A549 (cell line): ENCODE data around the gene FOXK1. TPM values are rescaled to one million over a fixed set of nuclear protein-coding genes. Genes with fewer than 3 reads are reported as not detected.

Experiments
- ATAC-seq, 2 experiments: fragments of 200-7000 bp in 1 of 2; fragments of >200 bp in 1 of 2; cut with Nextera tagmentation in 1 of 2; cut with Tn5 transposase in 1 of 2; 3 replicates each; pipeline versions ENCODE4 v1.8.0 to v1.9.1; 2018 to 2020; ENCODE audit warnings: mild to moderate bottlenecking in 1 of 2, moderate library complexity in 1 of 2
- CTCF ChIA-PET: fragments of 300-600 bp; sonication (Branson Sonifier 250); formaldehyde crosslinking; extraction: SDS; loops from one replicate; lab custom pipeline; 2021; ENCODE audit warnings: antibody characterized with exemption, inconsistent platforms; lab: Yijun Ruan, JAX
- POLR2A ChIA-PET: fragments of 350-600 bp; formaldehyde crosslinking; extraction: SDS; loops from one replicate; lab custom pipeline; 2021; ENCODE audit warnings: antibody characterized with exemption, inconsistent platforms; lab: Yijun Ruan, JAX
- DNase-seq, 2 experiments: peaks; one replicate each; pipeline versions ENCODE4 v3.0.0 to v3.0.0-alpha.2; 2011 to 2016; ENCODE audit warnings: low read depth in 1 of 2, low spot score in 1 of 2
- FAIRE-seq: peaks from 2 replicates; lab custom pipeline; 2011; peaks lifted over from hg19 to GRCh38; lab: Jason Lieb, UNC
- H3K27ac ChIP-seq, 2 experiments: fragments of >200 bp; sonication (Bioruptor Twin); formaldehyde crosslinking; 3 replicates each; pipeline ENCODE4 v1.5.1; 2016 to 2017
- H3K4me1 ChIP-seq: fragments of >200 bp; sonication (Bioruptor Twin); formaldehyde crosslinking; 3 replicates; pipeline ENCODE4 v1.6.1; 2016
- H3K4me2 ChIP-seq: fragments of >200 bp; sonication (Bioruptor Twin); formaldehyde crosslinking; 3 replicates; pipeline ENCODE4 v1.6.1; 2016
- H3K4me3 ChIP-seq: fragments of >200 bp; sonication (Bioruptor Twin); formaldehyde crosslinking; 3 replicates; pipeline ENCODE4 v1.5.1; 2016
- H3K9me3 ChIP-seq: fragments of >200 bp; sonication (Bioruptor Twin); formaldehyde crosslinking; 3 replicates; pipeline ENCODE4 v1.6.1; 2016
- CBX2 ChIP-seq: fragments of 200-600 bp; sonication (generic); IDR thresholded peaks from 2 replicates; pipeline ENCODE4 v1.6.1; 2016; ENCODE audit warnings: low read depth, mild to moderate bottlenecking, borderline replicate concordance
- CBX8 ChIP-seq: fragments of 200-600 bp; sonication (generic); IDR thresholded peaks from 2 replicates; pipeline ENCODE4 v1.6.1; 2016
- EHF ChIP-seq: fragments of 250-450 bp; sonication (Bioruptor Pico); IDR thresholded peaks from 2 replicates; pipeline ENCODE4 v1.5.0; 2020; ENCODE audit warnings: mild to moderate bottlenecking
- EP300 ChIP-seq, 2 experiments: fragments of >200 bp; sonication (Bioruptor Twin); formaldehyde crosslinking; IDR thresholded peaks; 2 replicates in 1 of 2; 3 replicates in 1 of 2; pipeline ENCODE4 v1.6.1; 2016 to 2017
- GATA3 ChIP-seq: IDR thresholded peaks from 2 replicates; pipeline ENCODE4 v1.6.1; 2012; ENCODE audit warnings: borderline replicate concordance
- HDAC2 ChIP-seq: fragments of 200-600 bp; sonication (generic); IDR thresholded peaks from 2 replicates; pipeline ENCODE4 v1.6.1; 2016
- HOXB13 ChIP-seq: fragments of 250-450 bp; sonication (Bioruptor Pico); IDR thresholded peaks from 2 replicates; pipeline ENCODE4 v1.5.0; 2020; ENCODE audit warnings: low read depth, mild to moderate bottlenecking, moderate library complexity
- KDM1A ChIP-seq: fragments of 200-600 bp; sonication (generic); IDR thresholded peaks from 2 replicates; pipeline ENCODE4 v1.6.1; 2016; ENCODE audit warnings: low read depth, mild to moderate bottlenecking
- MAFK ChIP-seq: fragments of 450-650 bp; IDR thresholded peaks from 2 replicates; pipeline ENCODE4 v1.6.1; 2014; ENCODE audit not compliant: partially characterized antibody
- MYC ChIP-seq: IDR thresholded peaks from 2 replicates; pipeline ENCODE4 v1.6.1; 2012; ENCODE audit warnings: mild to moderate bottlenecking, inconsistent platforms, low read length, improper control_type of control experiment, borderline replicate concordance
- NR3C1 ChIP-seq: fragments of >200 bp; sonication (Bioruptor Twin); formaldehyde crosslinking; IDR thresholded peaks from 3 replicates; pipeline ENCODE4 v1.6.1; 2017
- RARB ChIP-seq: fragments of 250-450 bp; sonication (Bioruptor Pico); IDR thresholded peaks from 2 replicates; pipeline ENCODE4 v1.8.0; 2021; ENCODE audit warnings: mild to moderate bottlenecking, moderate library complexity
- RCOR1 ChIP-seq: fragments of 150-350 bp; IDR thresholded peaks from 2 replicates; pipeline ENCODE4 v1.6.1; 2014; ENCODE audit warnings: antibody characterized with exemption, low read length, low read depth
- RNF2 ChIP-seq: fragments of 200-600 bp; sonication (generic); IDR thresholded peaks from 2 replicates; pipeline ENCODE4 v1.6.1; 2016; ENCODE audit warnings: low read depth, mild to moderate bottlenecking, antibody characterized with exemption, moderate library complexity, borderline replicate concordance
- WGBS: methylation state at CpG from one replicate; pipeline ENCODE4 v1.1.6; 2017; ENCODE audit errors: missing lambda C conversion rate; 5-methylcytosine and 5-hydroxymethylcytosine counted together
- polyA plus RNA-seq, 4 experiments: library from polyadenylated mRNA; depleted of rRNA in 3 of 4; stranded (reverse); fragments of >200 nt; fragmentation: RNase III in 1 of 4; extraction: RNeasy Plus Mini Kit Qiagen cat#74134 plus additional on column Dnase treatment in 1 of 4; gene quantifications; 2 replicates in 3 of 4; 3 replicates in 1 of 4; pipeline ENCODE4 v1.2.3, GENCODE V29; 2011 to 2017
- TF ChIP-seq, protein P1 (sequence below): fragments of >200 bp; sonication (Bioruptor Twin); formaldehyde crosslinking; IDR thresholded peaks from 3 replicates; pipeline ENCODE4 v1.5.1; 2016
- TF ChIP-seq, protein P2 (sequence below): fragments of 200-600 bp; sonication (generic); IDR thresholded peaks from 2 replicates; pipeline ENCODE4 v1.6.1; 2016; ENCODE audit warnings: antibody characterized with exemption, mild to moderate bottlenecking, moderate library complexity
- TF ChIP-seq, protein P3 (sequence below): IDR thresholded peaks from 2 replicates; pipeline ENCODE4 v1.6.1; 2012; ENCODE audit warnings: low read depth, borderline replicate concordance
- TF ChIP-seq, protein P4 (sequence below): IDR thresholded peaks from 2 replicates; pipeline ENCODE4 v1.6.1; 2012

FOXK1 gene
- polyA plus RNA-seq, 2 of the 4 experiments (the other 2 are of a cell fraction) = 6.8 to 10.9 TPM

DNA sequence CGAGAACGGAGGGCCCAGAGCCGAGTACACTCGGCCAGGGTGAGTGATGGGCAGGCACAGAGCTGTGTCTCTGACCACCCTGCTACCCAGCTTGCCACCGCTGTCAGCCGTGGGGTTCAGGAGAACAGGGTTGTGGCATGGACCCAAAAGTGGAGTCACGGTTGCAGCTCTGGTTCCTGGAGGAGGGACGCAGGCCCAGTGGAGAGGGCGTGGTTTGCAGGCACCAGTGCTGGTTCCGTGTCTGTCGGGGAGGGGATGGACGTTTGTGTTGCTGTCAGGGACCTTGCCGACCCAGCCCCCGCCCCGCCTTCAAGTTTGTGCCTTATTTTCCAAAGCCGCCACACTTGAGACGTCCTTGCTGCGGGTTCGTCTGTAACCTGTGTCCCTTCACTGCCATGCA, 48.2 kb downstream of the FOXK1 start:
- CTCF ChIA-PET = interaction anchor here (1.0 kb wide), 1 partner anchor 8 kb away, joined by 3 read pairs; no protein-coding TSS in a partner anchor
- H3K27ac ChIP-seq = no peak overlapping the region
- ATAC-seq (no peak), FAIRE-seq (no peak), DNase-seq (no peak)
- no peak overlapping the region for H3K4me2 ChIP-seq
- 91% methylated on average over 19 of the region's 19 CpGs for WGBS
- no peaks in the 10 kb centered on the region for H3K9me3 ChIP-seq
- no peak overlapping the region for H3K4me3 ChIP-seq
- no peak for TF ChIP-seq RCOR1
- TF ChIP-seq, protein P1, sequence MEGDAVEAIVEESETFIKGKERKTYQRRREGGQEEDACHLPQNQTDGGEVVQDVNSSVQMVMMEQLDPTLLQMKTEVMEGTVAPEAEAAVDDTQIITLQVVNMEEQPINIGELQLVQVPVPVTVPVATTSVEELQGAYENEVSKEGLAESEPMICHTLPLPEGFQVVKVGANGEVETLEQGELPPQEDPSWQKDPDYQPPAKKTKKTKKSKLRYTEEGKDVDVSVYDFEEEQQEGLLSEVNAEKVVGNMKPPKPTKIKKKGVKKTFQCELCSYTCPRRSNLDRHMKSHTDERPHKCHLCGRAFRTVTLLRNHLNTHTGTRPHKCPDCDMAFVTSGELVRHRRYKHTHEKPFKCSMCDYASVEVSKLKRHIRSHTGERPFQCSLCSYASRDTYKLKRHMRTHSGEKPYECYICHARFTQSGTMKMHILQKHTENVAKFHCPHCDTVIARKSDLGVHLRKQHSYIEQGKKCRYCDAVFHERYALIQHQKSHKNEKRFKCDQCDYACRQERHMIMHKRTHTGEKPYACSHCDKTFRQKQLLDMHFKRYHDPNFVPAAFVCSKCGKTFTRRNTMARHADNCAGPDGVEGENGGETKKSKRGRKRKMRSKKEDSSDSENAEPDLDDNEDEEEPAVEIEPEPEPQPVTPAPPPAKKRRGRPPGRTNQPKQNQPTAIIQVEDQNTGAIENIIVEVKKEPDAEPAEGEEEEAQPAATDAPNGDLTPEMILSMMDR = no peak
- no peak for TF ChIP-seq GATA3
- TF ChIP-seq HDAC2 = no peak
- TF ChIP-seq, protein P2, sequence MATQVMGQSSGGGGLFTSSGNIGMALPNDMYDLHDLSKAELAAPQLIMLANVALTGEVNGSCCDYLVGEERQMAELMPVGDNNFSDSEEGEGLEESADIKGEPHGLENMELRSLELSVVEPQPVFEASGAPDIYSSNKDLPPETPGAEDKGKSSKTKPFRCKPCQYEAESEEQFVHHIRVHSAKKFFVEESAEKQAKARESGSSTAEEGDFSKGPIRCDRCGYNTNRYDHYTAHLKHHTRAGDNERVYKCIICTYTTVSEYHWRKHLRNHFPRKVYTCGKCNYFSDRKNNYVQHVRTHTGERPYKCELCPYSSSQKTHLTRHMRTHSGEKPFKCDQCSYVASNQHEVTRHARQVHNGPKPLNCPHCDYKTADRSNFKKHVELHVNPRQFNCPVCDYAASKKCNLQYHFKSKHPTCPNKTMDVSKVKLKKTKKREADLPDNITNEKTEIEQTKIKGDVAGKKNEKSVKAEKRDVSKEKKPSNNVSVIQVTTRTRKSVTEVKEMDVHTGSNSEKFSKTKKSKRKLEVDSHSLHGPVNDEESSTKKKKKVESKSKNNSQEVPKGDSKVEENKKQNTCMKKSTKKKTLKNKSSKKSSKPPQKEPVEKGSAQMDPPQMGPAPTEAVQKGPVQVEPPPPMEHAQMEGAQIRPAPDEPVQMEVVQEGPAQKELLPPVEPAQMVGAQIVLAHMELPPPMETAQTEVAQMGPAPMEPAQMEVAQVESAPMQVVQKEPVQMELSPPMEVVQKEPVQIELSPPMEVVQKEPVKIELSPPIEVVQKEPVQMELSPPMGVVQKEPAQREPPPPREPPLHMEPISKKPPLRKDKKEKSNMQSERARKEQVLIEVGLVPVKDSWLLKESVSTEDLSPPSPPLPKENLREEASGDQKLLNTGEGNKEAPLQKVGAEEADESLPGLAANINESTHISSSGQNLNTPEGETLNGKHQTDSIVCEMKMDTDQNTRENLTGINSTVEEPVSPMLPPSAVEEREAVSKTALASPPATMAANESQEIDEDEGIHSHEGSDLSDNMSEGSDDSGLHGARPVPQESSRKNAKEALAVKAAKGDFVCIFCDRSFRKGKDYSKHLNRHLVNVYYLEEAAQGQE = no peak
- TF ChIP-seq CBX8 = no peak
- TF ChIP-seq EP300 (IDR thresholded peaks at IDR 0.05) = no peak
- no peak for TF ChIP-seq NR3C1
- no peak for TF ChIP-seq MAFK
- no peak for TF ChIP-seq HOXB13 (CRISPR knock-in tag)
- no peak for TF ChIP-seq RARB (CRISPR knock-in tag)
- POLR2A ChIA-PET = no interaction called here
- H3K4me1 ChIP-seq = peaks cover 8% of the 10 kb centered on the region

DNA sequence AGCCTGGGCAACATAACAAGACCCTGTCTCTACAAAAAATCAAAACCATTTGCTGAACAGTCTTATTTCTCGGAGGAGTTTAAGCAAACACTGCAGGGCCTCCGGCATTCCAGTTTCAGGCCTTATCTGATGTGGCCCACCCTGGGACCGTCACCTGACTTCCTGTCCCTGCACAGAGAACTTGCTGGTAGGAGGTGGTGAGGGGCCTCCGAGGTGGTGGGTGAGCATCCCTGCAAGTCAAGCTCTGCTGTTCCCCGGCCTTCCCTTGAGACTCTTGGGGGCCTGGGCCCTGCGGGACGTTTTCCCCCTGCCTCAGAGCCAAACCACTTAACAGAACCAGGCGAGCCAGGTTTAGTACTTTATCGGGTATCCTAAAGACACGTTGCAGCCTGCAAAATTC, 48.9 kb downstream of the FOXK1 start:
- H3K4me3 ChIP-seq = no peak overlapping the region
- H3K9me3 ChIP-seq = no peaks in the 10 kb centered on the region
- WGBS = 92% methylated on average over 10 of the region's 10 CpGs
- no peak for DNase-seq
- peaks cover 4% of the 10 kb centered on the region for H3K4me1 ChIP-seq
- POLR2A ChIA-PET = interaction anchor here (0.5 kb wide), 1 partner anchor 14 kb away, joined by 3 read pairs; no protein-coding TSS in a partner anchor
- 0 out of 6 replicates have a peak overlapping the region, but pooled peaks of 1 of the 2 experiments have one; percentile 6 for H3K27ac ChIP-seq
- no peak for FAIRE-seq
- TF ChIP-seq EHF (CRISPR knock-in tag) (no peak), MYC (no peak), KDM1A (no peak), RNF2 (no peak)
- TF ChIP-seq, protein P3, sequence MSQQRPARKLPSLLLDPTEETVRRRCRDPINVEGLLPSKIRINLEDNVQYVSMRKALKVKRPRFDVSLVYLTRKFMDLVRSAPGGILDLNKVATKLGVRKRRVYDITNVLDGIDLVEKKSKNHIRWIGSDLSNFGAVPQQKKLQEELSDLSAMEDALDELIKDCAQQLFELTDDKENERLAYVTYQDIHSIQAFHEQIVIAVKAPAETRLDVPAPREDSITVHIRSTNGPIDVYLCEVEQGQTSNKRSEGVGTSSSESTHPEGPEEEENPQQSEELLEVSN = no peak
- no peak overlapping the region for H3K4me2 ChIP-seq
- CTCF ChIA-PET = no interaction called here
- ATAC-seq = no peak

DNA sequence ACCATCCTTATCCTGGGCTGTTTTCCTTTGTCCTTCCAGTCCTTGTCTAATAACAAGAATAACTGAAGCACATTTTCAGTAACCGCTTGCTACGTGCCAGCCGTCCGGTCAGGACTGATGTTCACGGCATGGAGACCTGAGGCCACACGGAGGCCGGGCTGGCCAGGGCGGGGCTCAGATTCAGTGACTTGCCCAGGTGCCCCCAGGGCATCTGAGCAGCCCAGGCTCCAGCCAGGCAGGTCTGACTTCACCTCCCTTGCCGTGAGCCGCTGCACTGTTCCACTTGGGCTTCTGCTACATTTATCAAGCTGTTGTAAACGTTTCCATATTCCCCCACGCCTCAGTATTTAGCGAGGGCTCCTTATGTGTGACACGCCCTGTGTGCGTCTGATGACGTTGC, 49.7 kb downstream of the FOXK1 start:
- ChIA-PET POLR2A (no interaction called here), CTCF (no interaction called here)
- H3K27ac ChIP-seq = no peak overlapping the region
- TF ChIP-seq RARB (CRISPR knock-in tag) = no peak
- no peak for TF ChIP-seq GATA3
- TF ChIP-seq CBX2 = no peak
- TF ChIP-seq, protein P4, sequence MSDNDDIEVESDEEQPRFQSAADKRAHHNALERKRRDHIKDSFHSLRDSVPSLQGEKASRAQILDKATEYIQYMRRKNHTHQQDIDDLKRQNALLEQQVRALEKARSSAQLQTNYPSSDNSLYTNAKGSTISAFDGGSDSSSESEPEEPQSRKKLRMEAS = no peak
- TF ChIP-seq EHF (CRISPR knock-in tag) = no peak
- TF ChIP-seq NR3C1 = no peak
- no peaks in the 10 kb centered on the region for H3K4me1 ChIP-seq
- no peak for DNase-seq
- ATAC-seq = no peak
- WGBS = 92% methylated on average over 16 of the region's 16 CpGs
- no peak for FAIRE-seq
- H3K9me3 ChIP-seq = no peaks in the 10 kb centered on the region
- H3K4me3 ChIP-seq = no peak overlapping the region
- H3K4me2 ChIP-seq = no peak overlapping the region
